ENCODE results near the gene MRC2.
"Not testable (repeated sequence)": the region's sequence is repeated elsewhere in the genome, so short reads cannot be mapped to it uniquely, and the experiment has no call there.

The MRC2 gene

DNA sequence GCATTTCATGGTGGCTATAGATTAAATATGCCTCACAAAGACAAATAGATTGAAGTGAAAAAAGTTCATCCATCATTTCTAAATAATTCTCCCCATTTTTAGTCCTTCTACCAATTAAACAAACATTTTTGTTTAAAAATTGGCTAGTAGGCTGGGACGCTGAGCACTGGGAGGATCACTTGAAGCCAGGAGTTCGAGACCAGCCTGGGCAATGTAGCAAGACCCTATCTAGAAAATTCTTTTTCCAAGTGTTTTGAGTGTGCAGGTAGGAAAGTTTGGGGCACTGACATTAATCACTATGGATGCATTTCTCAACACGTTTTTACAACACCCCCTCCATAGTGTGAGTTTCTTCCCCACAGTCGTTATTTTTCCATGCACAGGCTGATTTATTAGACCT lies 56.7 kb downstream of the MRC2 start:
- no peak for DNase-seq

DNA sequence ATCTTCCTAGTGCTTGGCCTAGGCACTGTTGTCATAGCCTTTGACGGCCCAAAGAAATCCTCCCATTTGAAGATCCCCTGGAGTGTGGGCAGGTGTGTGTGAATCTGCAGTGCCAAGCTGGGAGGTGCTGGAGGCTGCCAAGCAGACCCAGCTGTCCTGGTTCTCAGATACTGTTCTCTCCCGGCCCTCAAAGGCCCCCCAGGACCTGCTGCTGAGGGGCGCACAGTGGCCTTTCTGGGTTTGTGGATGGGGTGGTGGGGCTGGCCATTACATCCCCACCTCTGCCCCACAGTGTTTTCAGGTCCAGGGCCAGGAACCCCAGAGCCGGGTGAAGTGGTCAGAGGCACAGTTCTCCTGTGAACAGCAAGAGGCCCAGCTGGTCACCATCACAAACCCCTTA lies 60.5 kb downstream of the MRC2 start:
- DNase-seq, result no peak

DNA sequence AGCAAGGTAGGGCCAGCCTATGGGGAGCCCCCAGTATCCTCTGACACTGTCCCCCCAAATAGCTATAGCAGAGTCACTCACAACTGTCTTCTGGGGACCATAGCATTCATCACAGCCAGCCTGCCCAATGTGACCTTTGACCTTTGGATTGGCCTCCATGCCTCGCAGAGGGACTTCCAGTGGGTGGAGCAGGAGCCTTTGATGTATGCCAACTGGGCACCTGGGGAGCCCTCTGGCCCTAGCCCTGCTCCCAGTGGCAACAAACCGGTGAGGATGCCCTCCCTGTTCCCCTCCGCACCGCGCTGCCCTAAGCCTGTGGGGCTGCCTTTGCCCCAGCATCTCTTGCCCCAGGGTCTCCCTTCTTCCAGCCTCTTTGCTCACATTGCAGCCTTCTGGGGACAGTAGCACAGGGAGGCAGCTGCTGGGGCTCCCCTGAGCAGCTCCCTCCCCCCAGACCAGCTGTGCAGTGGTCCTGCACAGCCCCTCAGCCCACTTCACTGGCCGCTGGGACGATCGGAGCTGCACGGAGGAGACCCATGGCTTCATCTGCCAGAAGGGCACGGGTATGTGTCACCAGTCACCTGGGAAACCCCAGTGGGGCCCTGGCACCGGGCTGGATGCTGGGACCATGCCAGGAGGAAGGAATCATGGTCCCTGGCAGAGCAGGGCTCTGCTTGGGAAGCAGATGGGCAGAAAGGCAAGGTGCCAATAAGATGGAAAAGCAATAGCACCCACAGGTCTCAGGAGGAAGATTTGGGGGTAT lies 61.1 kb downstream of the MRC2 start:
- no peak for DNase-seq

DNA sequence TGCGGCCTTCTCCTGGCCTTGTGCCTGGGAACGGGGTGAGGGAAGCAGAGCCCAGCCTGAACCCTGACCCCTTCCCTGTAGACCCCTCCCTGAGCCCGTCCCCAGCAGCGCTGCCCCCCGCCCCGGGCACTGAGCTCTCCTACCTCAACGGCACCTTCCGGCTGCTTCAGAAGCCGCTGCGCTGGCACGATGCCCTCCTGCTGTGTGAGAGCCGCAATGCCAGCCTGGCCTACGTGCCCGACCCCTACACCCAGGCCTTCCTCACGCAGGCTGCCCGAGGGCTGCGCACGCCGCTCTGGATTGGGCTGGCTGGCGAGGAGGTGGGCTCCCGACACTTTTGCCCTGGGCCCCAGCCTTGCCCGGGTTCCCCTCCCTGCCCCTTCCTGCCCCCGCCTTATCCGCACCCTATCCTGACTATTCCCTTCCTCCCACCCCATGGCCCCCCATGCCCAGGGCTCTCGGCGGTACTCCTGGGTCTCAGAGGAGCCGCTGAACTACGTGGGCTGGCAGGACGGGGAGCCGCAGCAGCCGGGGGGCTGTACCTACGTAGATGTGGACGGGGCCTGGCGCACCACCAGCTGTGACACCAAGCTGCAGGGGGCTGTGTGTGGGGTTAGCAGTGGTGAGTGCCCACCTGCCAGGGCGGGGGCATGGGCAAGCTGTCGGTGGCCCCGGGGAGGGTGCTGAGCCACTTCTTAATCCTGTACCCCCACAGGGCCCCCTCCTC lies 62.1 kb downstream of the MRC2 start:
- no peak for DNase-seq

DNA sequence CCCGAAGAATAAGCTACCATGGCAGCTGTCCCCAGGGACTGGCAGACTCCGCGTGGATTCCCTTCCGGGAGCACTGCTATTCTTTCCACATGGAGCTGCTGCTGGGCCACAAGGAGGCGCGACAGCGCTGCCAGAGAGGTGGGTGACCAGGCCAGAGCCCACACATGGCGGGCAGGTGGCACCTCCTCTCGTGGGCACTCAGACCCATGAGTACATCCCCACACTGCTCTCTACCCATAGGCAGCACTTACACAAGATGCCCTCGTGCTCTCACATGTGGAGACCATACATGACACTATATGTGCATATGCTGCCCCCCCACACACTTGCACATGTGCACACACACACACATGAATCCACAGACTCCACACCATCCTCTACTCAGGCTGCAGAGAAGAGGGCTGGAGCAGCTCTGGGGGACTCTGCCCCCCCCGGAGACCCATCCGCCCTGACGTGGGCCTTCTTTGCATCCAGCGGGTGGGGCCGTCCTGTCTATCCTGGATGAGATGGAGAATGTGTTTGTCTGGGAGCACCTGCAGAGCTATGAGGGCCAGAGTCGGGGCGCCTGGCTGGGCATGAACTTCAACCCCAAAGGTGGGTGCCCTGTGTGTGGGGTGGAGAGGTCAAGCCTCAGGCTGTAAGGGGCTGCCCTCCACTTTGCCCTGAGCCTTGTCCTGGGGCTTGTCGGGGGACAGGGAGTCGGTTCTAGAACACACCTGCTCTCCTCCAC lies 62.9 kb downstream of the MRC2 start:
- no peak for DNase-seq

DNA sequence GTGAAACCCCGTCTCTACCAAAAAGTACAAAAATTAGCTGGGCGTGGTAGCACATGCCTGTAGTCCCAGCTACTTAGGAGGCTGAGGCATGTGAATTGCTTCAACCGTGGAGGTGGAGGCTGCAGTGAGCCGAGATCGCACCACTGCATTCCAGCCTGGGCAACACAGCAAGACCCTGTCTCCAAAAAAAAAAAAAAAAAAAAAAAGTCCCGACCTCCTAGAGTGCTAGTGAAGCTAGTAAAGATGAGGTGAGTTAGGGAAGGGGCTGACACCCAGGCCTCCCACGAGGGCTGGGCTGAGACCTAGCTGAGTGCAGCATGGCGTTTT lies 64.1 kb downstream of the MRC2 start:
- DNase-seq, result not testable (repeated sequence)

DNA sequence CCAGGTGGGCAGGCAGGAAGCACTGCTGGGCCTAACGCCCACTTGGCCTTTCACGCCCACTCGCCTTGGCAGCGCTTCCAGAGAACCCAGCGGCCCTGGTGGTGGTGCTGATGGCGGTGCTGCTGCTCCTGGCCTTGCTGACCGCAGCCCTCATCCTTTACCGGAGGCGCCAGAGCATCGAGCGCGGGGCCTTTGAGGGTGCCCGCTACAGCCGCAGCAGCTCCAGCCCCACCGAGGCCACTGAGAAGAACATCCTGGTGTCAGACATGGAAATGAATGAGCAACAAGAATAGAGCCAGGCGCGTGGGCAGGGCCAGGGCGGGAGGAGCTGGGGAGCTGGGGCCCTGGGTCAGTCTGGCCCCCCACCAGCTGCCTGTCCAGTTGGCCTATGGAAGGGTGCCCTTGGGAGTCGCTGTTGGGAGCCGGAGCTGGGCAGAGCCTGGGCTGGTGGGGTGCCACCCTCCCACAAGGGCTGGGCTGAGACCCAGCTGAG lies 64.7 kb downstream of the MRC2 start:
- no peak for DNase-seq

DNA sequence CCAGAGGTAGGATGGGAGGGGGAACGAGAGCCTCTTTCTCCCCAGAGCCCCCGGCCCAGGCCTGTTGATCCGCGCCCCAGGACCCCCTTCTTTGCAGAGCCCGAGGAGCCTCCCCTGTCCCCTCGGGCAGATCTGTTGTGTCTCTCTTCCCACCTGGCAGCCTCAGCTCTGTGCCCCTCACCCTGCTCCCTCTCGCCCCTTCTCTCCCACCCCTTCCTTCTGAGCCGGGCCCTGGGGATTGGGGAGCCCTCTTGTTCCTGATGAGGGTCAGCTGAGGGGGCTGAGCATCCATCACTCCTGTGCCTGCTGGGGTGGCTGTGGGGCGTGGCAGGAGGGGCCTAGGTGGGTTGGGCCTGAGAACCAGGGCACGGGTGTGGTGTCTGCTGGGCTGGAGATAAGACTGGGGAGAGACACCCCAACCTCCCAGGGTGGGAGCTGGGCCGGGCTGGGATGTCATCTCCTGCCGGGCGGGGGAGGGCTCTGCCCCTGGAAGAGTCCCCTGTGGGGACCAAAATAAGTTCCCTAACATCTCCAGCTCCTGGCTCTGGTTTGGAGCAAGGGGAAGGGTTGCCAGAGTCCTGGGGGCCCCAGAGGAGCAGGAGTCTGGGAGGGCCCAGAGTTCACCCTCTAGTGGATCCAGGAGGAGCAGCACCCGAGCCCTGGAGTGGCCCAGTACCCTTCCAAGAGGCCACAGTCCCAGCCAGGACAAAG lies 65.4 kb downstream of the MRC2 start:
- DNase-seq, result no peak

DNA sequence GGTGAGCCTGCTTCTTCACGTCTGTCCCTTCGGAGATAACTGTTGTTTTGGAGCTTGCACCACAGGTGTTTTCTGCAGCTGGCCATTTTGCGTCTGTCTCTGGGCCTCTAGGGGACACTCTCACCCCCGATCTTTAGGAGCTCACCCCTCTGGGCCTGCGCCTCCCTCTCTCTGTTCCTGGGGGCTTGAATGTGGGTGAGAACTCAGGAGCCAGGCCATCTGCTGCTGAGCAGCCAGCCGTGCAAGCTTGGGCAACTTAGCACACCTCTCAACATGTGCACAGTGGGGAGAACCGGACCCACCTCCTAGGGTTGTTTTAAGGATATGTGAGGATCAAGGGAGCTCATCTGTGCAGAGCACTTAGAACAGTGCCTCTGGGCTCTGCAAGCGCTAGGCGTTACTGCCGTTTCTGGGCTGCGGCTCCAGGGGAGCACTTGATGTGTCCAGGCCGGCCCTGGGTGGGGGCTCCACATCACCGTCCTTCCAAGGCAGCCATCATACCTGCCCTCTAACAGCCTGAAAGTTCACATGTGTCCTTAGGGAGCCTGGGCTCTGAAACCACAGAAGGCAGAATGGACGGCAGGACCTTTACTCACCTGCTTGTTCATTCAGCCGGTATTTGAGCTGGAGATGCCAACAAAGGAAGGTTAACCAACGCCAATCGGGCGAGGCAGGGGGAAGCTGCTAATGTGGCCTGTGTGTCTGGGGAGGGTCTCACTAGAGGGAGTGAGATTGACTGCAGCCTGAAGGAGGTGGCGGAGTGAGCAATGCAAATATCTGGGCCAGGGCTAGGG lies 66.3 kb downstream of the MRC2 start:
- no peak for DNase-seq

DNA sequence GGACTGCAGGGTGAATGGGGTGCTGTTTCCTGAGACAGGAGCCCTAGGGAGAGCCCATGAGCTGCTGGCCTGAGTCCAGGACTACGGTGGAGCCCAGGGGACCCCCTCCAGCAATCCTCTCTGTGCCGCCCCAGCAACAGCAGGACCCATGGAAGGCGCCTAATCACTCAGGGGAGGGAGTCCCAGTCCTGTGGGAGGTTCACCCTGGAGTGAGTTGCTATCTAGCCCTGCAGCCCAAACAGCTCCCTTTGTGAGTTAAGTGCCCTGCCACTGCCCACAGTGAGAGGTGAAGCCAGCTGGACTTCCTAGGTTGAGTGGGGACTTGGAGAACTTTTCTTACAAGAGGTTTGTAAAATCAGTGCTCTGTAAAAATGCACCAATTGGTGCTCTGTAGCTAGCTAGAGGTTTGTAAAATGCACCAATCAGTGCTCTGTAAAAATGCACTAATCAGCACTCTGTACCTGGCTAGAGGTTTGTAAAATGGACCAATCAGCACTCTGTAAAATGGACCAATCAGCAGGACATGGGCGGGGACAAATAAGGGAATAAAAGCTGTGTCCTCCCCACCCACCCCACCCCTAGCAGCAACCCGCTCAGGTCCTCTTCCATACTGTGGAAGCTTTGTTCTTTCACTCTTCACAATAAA lies 67.7 kb downstream of the MRC2 start:
- not testable (repeated sequence) for DNase-seq

DNA sequence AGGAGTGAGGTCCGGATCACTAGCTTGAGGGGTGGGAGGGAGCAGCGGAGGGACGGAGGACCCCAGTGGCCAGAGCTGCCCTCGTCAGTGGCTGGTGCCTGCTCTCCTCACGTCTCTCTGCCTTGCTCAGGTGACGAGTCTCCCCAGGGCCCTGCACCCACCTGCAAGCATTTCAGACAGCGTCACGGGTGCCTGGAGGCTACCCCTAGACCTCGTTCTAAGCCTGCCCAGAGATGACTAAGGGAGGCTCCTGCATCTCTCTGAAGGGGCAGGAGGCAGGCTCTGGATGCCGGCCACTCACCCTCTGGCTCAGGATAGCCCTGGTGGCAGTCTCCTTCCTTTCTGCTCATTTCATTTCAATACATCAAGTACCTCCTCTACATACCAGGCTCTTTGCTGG lies 68.8 kb downstream of the MRC2 start:
- DNase-seq, result no peak

DNA sequence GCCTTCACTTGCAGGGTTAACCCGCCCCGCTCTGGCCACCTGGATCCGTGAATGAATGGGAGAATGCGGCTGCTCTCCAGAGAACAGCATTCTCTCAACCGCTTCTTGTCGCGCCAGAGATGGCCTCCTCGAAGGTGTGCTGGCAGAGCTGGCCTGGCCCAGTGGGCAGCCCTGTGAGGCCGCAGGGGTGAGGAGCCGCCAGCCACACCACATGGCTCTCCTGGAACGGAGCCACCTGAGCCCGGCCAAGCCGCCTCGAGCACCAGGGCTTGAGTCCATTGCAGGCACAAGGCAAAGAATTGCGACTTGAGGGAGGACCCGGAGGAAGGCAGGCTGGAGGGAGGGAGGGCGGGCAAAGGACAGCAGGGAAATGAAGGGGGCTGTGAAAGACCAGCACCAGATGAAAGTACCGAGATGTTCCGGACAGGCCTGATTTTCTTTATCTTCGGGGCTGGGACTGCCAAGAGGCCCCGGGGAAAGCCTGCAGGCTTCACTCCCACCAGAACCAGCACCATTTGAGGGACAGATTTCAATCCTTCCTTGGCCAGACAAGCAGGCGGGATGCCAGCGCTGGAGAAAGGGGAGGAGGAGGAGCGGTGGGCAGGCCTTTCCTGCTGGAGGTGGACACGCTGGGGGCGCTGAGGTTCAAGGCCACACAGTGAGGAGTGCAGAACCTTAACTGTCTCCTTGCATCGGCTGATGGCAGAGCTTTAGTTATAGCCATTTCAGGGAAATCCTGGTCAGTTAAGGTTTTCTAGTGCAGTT lies 69.4 kb downstream of the MRC2 start:
- DNase-seq, result no peak

DNA sequence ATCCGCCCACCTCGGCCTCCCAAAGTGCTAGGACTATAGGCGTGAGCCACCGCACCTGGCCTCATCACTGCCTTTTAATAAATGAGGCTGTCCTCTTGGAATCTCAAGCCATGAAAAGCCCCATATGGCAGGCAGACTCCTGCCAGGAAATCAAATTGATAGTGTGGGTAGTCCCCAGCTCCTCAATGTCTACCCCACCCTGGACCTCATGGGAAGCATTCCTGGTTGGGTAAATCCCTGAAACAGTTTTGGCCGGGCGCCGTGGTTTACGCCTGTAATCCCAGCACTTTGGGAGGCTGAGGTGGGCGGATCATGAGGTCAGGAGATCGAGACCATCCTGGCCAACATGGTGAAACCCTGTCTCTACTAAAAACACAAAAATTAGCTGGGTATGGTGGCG lies 71.0 kb downstream of the MRC2 start:
- DNase-seq, result not testable (repeated sequence)

DNA sequence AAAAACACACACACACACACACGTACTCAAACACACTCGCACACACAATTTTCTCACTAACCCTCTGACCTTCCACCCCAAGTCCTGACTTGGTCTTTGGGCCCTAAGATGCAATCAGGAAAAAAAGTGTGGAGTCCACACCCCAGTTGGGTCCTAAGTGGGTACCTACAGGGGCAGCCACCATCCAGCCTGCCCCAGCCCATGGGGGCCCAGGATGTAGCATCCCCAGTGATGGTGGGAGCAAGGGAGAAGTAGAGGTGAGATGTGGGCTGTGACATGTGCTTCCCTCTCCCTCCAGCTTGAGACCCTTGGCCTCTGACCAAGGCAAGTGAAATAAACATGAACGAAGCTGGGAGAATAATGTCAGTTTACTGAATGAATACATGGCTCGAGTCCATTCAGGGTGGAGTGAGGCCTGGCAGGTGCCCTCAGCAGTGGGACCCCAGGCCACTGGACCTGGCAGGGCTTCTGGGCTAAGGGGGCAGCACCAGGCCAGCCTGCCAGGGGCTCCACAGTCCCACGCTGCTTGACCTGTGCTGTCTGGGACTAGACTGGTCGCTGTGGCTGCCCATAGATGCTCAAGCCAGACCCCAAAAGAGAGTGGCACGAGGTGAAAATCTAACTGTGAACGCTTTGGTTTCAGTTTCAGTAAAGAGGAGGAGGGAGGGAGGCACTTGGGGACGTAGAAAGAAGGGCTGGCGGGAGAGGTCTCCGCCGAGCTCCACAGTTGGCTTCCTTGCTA lies 73.7 kb downstream of the MRC2 start:
- DNase-seq, result no peak

DNA sequence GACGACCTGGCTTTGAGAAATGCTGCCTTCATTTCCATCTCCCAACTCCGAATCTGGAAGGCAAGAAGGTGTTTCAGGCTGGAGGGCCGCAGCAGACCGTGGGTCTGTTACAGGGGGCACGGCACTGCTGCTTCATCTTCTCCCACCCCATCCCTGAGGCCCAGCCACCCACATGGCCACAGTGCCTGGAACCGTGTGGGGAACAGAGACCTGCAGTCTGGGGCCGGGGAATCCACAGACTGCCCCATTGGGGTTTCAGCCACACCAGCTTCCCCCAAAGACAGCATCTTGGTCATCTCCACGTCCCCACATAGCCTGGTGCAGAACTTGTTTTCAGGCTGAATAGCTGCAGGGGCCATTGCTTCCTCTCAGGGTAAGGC lies 74.2 kb downstream of the MRC2 start:
- no peak for DNase-seq

DNA sequence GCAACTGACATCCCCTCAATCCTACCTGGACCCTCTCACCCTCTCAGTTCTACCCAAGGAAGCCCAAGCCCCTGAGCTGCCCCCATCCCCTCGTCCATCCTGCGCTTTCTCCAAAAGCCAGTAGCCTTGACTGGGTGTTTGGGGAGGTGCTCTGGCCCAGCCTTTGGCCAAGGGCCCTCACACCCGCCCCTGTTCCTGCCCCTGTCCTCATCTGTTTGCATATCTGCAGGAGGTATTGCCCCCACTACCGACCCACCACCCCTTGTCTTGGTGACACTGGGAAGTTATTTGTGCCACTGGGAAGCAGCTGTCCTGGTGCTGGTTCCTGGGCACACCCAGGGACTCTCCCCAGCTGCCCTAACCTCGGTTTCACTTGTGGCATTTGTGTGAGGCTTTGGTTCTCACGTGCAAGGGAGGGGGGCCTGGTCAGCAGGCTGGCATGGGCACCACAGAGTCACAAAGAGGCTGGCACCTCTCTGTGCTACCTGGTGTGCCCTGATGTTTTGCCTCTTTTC lies 75.3 kb downstream of the MRC2 start:
- no peak for DNase-seq

DNA sequence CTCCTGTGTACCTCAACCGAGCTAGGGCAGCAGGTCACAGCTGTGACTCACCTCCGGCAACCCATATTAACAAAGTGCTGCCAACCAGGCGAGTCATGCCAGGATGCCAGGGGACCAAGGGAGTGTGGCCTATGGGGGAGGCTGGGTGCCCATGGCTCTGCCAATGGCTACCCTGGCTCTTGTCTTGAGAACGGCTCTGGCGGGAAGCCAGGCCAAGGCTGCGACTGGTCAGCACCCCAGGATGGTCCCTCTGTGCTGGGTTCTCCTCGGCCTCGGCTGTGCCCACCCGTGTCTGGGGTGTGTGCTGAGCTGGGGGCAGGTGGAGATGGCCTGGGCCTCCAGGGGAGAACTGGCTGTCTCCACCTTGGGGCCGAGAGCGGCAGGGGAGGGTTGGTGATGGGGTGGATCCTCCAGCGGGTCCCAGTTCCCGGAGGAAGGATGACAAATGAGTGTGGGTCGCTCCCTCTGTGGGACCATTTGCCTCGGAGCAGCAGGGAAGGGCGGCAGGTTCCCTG lies 75.8 kb downstream of the MRC2 start:
- no peak for DNase-seq

DNA sequence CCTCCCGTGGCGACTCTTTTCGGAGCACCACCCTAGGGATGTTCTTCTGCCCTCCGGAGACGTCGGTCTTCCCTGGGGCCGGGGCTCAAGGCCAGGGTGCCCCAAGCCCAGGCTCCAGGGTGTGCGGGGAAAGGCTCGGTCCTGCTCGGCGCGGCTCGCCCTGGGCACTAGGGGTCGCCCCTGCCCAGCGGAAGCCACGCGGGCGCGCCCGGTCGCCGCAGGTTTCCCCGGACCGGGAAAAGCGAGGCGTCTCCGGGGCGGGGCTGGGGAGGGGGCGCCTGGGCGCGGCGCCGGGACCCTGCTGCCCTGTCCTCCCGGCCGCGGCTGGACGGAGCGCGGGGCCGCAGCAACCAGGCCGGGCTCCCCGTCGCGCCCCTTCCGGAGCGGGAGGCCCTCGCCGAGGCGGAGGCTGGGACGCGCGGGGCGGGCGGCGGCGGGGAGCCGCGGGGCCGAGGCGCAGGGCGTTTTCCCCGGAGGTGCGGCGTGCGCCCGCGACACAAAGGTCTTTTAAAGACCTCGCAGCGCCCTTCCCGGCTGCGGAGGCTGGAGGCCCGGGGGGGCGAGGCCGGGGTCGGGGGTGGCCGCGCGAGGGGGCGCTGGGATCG lies 76.4 kb downstream of the MRC2 start:
- peak; percentile 65 for DNase-seq

DNA sequence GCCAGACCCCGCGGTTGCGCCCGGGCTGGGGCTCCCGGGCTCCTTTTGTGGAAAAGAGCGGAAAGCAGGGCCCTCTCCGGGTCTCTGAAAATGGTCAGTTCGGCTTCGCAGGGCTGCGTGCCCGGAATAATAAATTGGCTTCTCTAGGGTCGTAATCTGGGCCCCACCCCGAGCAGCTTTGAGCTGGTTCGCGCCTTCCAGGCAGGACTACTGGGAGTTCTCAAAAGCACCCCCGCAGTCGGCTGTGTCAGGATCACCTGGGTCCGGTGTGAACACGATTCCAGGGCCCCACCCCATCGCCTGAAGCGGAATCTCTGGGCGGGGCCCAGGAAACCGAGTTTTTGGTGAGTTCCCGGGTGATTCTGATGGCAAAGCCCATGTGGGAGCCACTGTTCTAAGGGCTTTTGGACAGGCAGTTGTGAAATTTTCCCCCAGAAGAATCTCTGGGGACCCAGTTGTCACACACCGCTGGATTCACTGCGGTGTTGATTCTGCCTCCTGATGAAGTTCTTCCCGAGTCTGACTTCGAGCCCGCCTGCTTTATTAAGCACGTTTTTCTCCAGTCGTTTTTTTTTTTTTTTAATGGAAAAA lies 77.0 kb downstream of the MRC2 start:
- no peak for DNase-seq
